Measurements from ENCODE around the gene PSAP.
"Not testable (repeated sequence)": the region's sequence is repeated elsewhere in the genome, so short reads cannot be mapped to it uniquely, and the experiment has no call there.

The PSAP gene

GRCh38 chr10:71850743-71851464 lies at the start of gene PSAP:
Gene PSAP (minus strand): TSS chr10:71851251. CDS start chr10:71851221, 30 bp downstream.
- peak; percentile 97 for DNase-seq

GRCh38 chr10:71900441-71901180 lies 49.6 kb upstream of the PSAP start:
- no peak for DNase-seq

GRCh38 chr10:71899665-71900412 lies 48.8 kb upstream of the PSAP start:
- no peak for DNase-seq

GRCh38 chr10:71898346-71898745 lies 47.3 kb upstream of the PSAP start:
- not testable (repeated sequence) for DNase-seq

- no peak for DNase-seq
Measured at GRCh38 chr10:71893920-71894319, 42.9 kb upstream of the PSAP start.

GRCh38 chr10:71893258-71893815 lies 42.3 kb upstream of the PSAP start:
- DNase-seq: no peak

- no peak for DNase-seq
Measured at GRCh38 chr10:71891437-71891836, 40.4 kb upstream of the PSAP start.

- no peak for DNase-seq
Measured at GRCh38 chr10:71889388-71889987, 38.4 kb upstream of the PSAP start.

- DNase-seq: peak; percentile 89
Measured at GRCh38 chr10:71888623-71889387, 37.8 kb upstream of the PSAP start.

- no peak for DNase-seq
Measured at GRCh38 chr10:71888248-71888622, 37.2 kb upstream of the PSAP start.

- no peak for DNase-seq
Measured at GRCh38 chr10:71887743-71888142, 36.7 kb upstream of the PSAP start.

- DNase-seq: no peak
Measured at GRCh38 chr10:71882813-71883659, 32.0 kb upstream of the PSAP start.

GRCh38 chr10:71881647-71882355 lies 30.8 kb upstream of the PSAP start:
- DNase-seq: no peak

GRCh38 chr10:71881307-71881624 lies 30.2 kb upstream of the PSAP start:
- DNase-seq: not testable (repeated sequence)

- DNase-seq: no peak
Measured at GRCh38 chr10:71880425-71881306, 29.6 kb upstream of the PSAP start.

GRCh38 chr10:71878327-71879034 lies 27.4 kb upstream of the PSAP start:
- DNase-seq: no peak

GRCh38 chr10:71877821-71878220 lies 26.8 kb upstream of the PSAP start:
- DNase-seq: no peak

- DNase-seq: not testable (repeated sequence)
Measured at GRCh38 chr10:71874680-71875354, 23.8 kb upstream of the PSAP start.
